ENCODE results near the gene KIAA0753. TPM values are rescaled to one million over a fixed set of nuclear protein-coding genes. Genes with fewer than 3 reads are reported as not detected.
"Not testable (repeated sequence)": the region's sequence is repeated elsewhere in the genome, so short reads cannot be mapped to it uniquely, and the experiment has no call there.

KIAA0753 gene
- total RNA-seq, 1 donor from 2014 or later: 3.5 TPM

- intact Hi-C loops (cut with DNase I): no loop called here
- no peak for ATAC-seq (ENCODE audit: poor library complexity)
- DNase-seq: no peak
Measured at GRCh38 chr17:6670571-6670970, 30.1 kb upstream of the KIAA0753 start.

GRCh38 chr17:6669479-6670212 is 29.1 kb upstream of the KIAA0753 start:
- intact Hi-C loops (cut with DNase I): loop anchor here (10.0 kb wide), 1 partner anchor 335 kb away; no protein-coding TSS in a partner anchor
- ATAC-seq (ENCODE audit: poor library complexity) (no peak), DNase-seq (no peak)

GRCh38 chr17:6668727-6669425 is 28.4 kb upstream of the KIAA0753 start:
- no peak for DNase-seq
- ATAC-seq (ENCODE audit: poor library complexity): no peak
- intact Hi-C loops (cut with DNase I): loop anchor here (10.0 kb wide), 1 partner anchor 336 kb away; no protein-coding TSS in a partner anchor

- intact Hi-C loops (cut with DNase I): loop anchor here (10.0 kb wide), 1 partner anchor 337 kb away; no protein-coding TSS in a partner anchor
- DNase-seq: no peak
- ATAC-seq (ENCODE audit: poor library complexity): no peak
Measured at GRCh38 chr17:6668219-6668618, 27.7 kb upstream of the KIAA0753 start.

- ATAC-seq (ENCODE audit: poor library complexity) (no peak), DNase-seq (no peak)
- intact Hi-C loops (cut with DNase I): loop anchor here (10.0 kb wide), 1 partner anchor 337 kb away; no protein-coding TSS in a partner anchor
Measured at GRCh38 chr17:6667516-6667915, 27.0 kb upstream of the KIAA0753 start.

- DNase-seq (no peak), ATAC-seq (ENCODE audit: poor library complexity) (no peak)
- intact Hi-C loops (cut with DNase I): loop anchor here (10.0 kb wide), 1 partner anchor 338 kb away; no protein-coding TSS in a partner anchor
Measured at GRCh38 chr17:6666557-6666956, 26.0 kb upstream of the KIAA0753 start.

GRCh38 chr17:6666077-6666521 is 25.6 kb upstream of the KIAA0753 start:
- ATAC-seq (ENCODE audit: poor library complexity): peak; percentile 94
- intact Hi-C loops (cut with DNase I): loop anchor here (10.0 kb wide), 1 partner anchor 339 kb away; no protein-coding TSS in a partner anchor
- peak; percentile 77 for DNase-seq

GRCh38 chr17:6663200-6663599 is 22.7 kb upstream of the KIAA0753 start:
- ATAC-seq (ENCODE audit: poor library complexity); DNase-seq: not testable (repeated sequence)
- intact Hi-C loops (cut with DNase I): loop anchor here (10.0 kb wide), 1 partner anchor 342 kb away; no protein-coding TSS in a partner anchor

GRCh38 chr17:6661464-6661848 is 20.9 kb upstream of the KIAA0753 start:
- DNase-seq (no peak), ATAC-seq (ENCODE audit: poor library complexity) (no peak)
- intact Hi-C loops (cut with DNase I): loop anchor here (10.0 kb wide), 1 partner anchor 343 kb away; no protein-coding TSS in a partner anchor

- ATAC-seq (ENCODE audit: poor library complexity) (peak; percentile 43), DNase-seq (no peak)
- intact Hi-C loops (cut with DNase I): loop anchor here (10.0 kb wide), 1 partner anchor 344 kb away; no protein-coding TSS in a partner anchor
Measured at GRCh38 chr17:6660805-6661463, 20.4 kb upstream of the KIAA0753 start.

GRCh38 chr17:6660101-6660500 is 19.6 kb upstream of the KIAA0753 start:
- ATAC-seq (ENCODE audit: poor library complexity): no peak
- intact Hi-C loops (cut with DNase I): loop anchor here (10.0 kb wide), 1 partner anchor 345 kb away; no protein-coding TSS in a partner anchor
- no peak for DNase-seq

- intact Hi-C loops (cut with DNase I); DNase-seq; ATAC-seq (ENCODE audit: poor library complexity): not testable (repeated sequence)
Measured at GRCh38 chr17:6658411-6658810, 17.9 kb upstream of the KIAA0753 start.

GRCh38 chr17:6657633-6658287 is 17.2 kb upstream of the KIAA0753 start:
- DNase-seq (no peak), ATAC-seq (ENCODE audit: poor library complexity) (no peak)
- intact Hi-C loops (cut with DNase I): no loop called here

- ATAC-seq (ENCODE audit: poor library complexity); DNase-seq; intact Hi-C loops (cut with DNase I): not testable (repeated sequence)
Measured at GRCh38 chr17:6656797-6657632, 16.5 kb upstream of the KIAA0753 start.

GRCh38 chr17:6655732-6656361 is 15.3 kb upstream of the KIAA0753 start:
- intact Hi-C loops (cut with DNase I); ATAC-seq (ENCODE audit: poor library complexity); DNase-seq: not testable (repeated sequence)

GRCh38 chr17:6654841-6655731 is 14.6 kb upstream of the KIAA0753 start:
- no peak for ATAC-seq (ENCODE audit: poor library complexity)
- intact Hi-C loops (cut with DNase I): no loop called here
- DNase-seq: no peak

Measured in Right ventricle myocardium superior (tissue), 1 donor.